Measurements from ENCODE around the gene FOXK2. TPM values are rescaled to one million over a fixed set of nuclear protein-coding genes. Genes with fewer than 3 reads are reported as not detected.
"Not testable (repeated sequence)": the region's sequence is repeated elsewhere in the genome, so short reads cannot be mapped to it uniquely, and the experiment has no call there.

Gene FOXK2
- total RNA-seq, 4 donors from 2014 or later: 35.8 to 61.0 (median 38.4) TPM

- TF ChIP-seq CTCF (IDR thresholded peaks at IDR 0.05): no peak
- ATAC-seq (ENCODE audit: low FRiP score) (no peak), DNase-seq (ENCODE audit: low spot score) (no peak)
These were observed 28.4 kb downstream of the FOXK2 start for GRCh38 chr17:82547981-82548380.

- DNase-seq (ENCODE audit: low spot score) (no peak), ATAC-seq (ENCODE audit: low FRiP score) (no peak)
- TF ChIP-seq CTCF (IDR thresholded peaks at IDR 0.05): no peak
These were observed 29.3 kb downstream of the FOXK2 start for GRCh38 chr17:82548681-82549303.

- ATAC-seq (ENCODE audit: low FRiP score) (peak; percentile 76), DNase-seq (ENCODE audit: low spot score) (no peak)
- TF ChIP-seq CTCF (IDR thresholded peaks at IDR 0.05): no peak
These were observed 32.4 kb downstream of the FOXK2 start for GRCh38 chr17:82551779-82552457.

- no peak for DNase-seq (ENCODE audit: low spot score)
- ATAC-seq (ENCODE audit: low FRiP score): no peak
- TF ChIP-seq CTCF (IDR thresholded peaks at IDR 0.05): no peak
These were observed 33.0 kb downstream of the FOXK2 start for GRCh38 chr17:82552580-82552979.

GRCh38 chr17:82553210-82553930 lies 33.8 kb downstream of the FOXK2 start:
- no peak for DNase-seq (ENCODE audit: low spot score)
- ATAC-seq (ENCODE audit: low FRiP score): no peak
- no peak for TF ChIP-seq CTCF (IDR thresholded peaks at IDR 0.05)

GRCh38 chr17:82557510-82557909 lies 38.0 kb downstream of the FOXK2 start:
- not testable (repeated sequence) for ATAC-seq (ENCODE audit: low FRiP score); DNase-seq (ENCODE audit: low spot score)

- ATAC-seq (ENCODE audit: low FRiP score): no peak
These were observed 40.2 kb downstream of the FOXK2 start for GRCh38 chr17:82559566-82560251.

More at GRCh38 chr17:82559566-82560251, 40.2 kb downstream of the FOXK2 start:
- TF ChIP-seq CTCF (IDR thresholded peaks at IDR 0.05): no peak
- no peak for DNase-seq (ENCODE audit: low spot score)
